Progenitor cell of endocrine pancreas (in vitro differentiated cells): ENCODE measurements around the gene LGSN. TPM values are rescaled to one million over a fixed set of nuclear protein-coding genes. Genes with fewer than 3 reads are reported as not detected.
"Not testable (repeated sequence)": the region's sequence is repeated elsewhere in the genome, so short reads cannot be mapped to it uniquely, and the experiment has no call there.

Experiments used
- DNase-seq: peaks from one replicate; pipeline ENCODE4 v3.0.0; 2021; ENCODE audit warnings: low spot score; ENCODE audit not compliant: unreplicated experiment
- H3K27ac Mint-ChIP-seq: 2 replicates; pipeline ENCODE4 v1.8.0; 2021; ENCODE audit warnings: mild to moderate bottlenecking, moderate library complexity, mixed read lengths
- H3K27me3 Mint-ChIP-seq: 2 replicates; pipeline ENCODE4 v1.8.0; 2021; ENCODE audit warnings: mixed read lengths
- H3K36me3 Mint-ChIP-seq: 2 replicates; pipeline ENCODE4 v1.8.0; 2022; ENCODE audit warnings: mixed read lengths; ENCODE audit not compliant: insufficient read depth
- H3K4me1 Mint-ChIP-seq: 2 replicates; pipeline ENCODE4 v1.8.0; 2021; ENCODE audit warnings: low read depth, mixed read lengths
- H3K4me3 Mint-ChIP-seq: 2 replicates; pipeline ENCODE4 v1.8.0; 2021; ENCODE audit warnings: low read depth, mild to moderate bottlenecking, moderate library complexity, mixed read lengths
- H3K9me3 Mint-ChIP-seq: 2 replicates; pipeline ENCODE4 v1.8.0; 2021; ENCODE audit warnings: low read depth, mixed read lengths
- long read RNA-seq: library from polyadenylated mRNA; unstranded; transcript quantifications from one replicate; pipeline ENCODE4 v2.0.0, GENCODE V29; 2020
- total RNA-seq: library from RNA; stranded (reverse); gene quantifications from 2 replicates; pipeline ENCODE4 v1.2.1, GENCODE V29; 2021
- TF ChIP-seq, protein P1 (sequence below): fragments of 200-600 bp; sonication (generic); IDR thresholded peaks from one replicate; pipeline ENCODE4 v1.5.0; 2021; ENCODE audit warnings: antibody characterized with exemption, mild to moderate bottlenecking; ENCODE audit not compliant: unreplicated experiment

LGSN gene, protein sequence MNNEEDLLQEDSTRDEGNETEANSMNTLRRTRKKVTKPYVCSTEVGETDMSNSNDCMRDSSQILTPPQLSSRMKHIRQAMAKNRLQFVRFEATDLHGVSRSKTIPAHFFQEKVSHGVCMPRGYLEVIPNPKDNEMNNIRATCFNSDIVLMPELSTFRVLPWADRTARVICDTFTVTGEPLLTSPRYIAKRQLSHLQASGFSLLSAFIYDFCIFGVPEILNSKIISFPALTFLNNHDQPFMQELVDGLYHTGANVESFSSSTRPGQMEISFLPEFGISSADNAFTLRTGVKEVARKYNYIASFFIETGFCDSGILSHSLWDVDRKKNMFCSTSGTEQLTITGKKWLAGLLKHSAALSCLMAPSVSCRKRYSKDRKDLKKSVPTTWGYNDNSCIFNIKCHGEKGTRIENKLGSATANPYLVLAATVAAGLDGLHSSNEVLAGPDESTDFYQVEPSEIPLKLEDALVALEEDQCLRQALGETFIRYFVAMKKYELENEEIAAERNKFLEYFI
- total RNA-seq: 0.18 TPM in 1 of 2 replicates, not detected in the other
- long read RNA-seq: 0 reads

DNA sequence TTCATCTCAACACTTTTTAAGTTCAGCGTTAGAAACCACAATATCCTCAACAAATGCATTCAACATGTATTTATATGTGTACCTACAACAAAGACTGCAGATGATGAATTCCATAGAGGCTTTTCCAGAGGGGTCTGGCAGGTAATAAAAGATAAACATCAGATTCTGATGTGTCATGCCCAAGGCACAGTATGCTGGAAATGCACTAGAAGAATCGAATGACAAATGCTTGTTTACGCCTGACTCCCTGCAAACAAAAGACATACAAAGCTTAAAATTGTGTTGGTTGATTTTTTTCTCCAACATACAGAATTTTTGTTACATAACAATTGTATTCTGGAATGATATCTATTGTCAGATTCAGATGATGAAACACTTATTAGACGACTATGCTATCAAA is at the start of gene LGSN:
Gene LGSN (minus strand): TSS at position 45 of the 400 bp plus-strand sequence. CDS start 40 bp downstream, at position 5.
- Mint-ChIP-seq H3K27me3 (no peaks in the 10 kb centered on the region), H3K9me3 (no peaks in the 10 kb centered on the region), H3K27ac (no peak within 1 kb of the TSS), H3K4me3 (no peak within 1 kb of the TSS), H3K4me1 (no peaks in the 10 kb centered on the region), H3K36me3 (no peaks in the 10 kb centered on the region)
- no peak for DNase-seq
- TF ChIP-seq, protein P1, sequence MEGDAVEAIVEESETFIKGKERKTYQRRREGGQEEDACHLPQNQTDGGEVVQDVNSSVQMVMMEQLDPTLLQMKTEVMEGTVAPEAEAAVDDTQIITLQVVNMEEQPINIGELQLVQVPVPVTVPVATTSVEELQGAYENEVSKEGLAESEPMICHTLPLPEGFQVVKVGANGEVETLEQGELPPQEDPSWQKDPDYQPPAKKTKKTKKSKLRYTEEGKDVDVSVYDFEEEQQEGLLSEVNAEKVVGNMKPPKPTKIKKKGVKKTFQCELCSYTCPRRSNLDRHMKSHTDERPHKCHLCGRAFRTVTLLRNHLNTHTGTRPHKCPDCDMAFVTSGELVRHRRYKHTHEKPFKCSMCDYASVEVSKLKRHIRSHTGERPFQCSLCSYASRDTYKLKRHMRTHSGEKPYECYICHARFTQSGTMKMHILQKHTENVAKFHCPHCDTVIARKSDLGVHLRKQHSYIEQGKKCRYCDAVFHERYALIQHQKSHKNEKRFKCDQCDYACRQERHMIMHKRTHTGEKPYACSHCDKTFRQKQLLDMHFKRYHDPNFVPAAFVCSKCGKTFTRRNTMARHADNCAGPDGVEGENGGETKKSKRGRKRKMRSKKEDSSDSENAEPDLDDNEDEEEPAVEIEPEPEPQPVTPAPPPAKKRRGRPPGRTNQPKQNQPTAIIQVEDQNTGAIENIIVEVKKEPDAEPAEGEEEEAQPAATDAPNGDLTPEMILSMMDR: no peak

DNA sequence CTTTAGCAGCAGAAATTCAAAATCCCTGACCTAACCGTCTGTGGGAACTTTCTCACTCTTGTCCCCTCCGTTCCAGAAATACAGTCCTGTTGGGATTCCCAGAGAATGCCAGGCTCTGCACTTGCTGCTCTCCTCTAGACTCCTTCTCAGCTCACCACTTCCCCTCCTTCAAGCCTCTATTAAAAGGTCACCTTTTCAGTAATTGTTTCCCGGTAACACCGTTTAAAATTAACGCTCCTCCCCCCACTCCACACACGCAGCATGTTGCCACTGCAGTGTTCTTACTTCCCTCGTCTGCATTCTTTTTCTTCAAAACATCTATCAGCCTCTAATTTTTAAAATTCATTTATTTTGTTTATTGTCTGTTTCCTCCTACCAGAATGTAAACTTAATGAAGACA is 48.6 kb upstream of the LGSN start:
- peaks cover 22% of the 10 kb centered on the region for H3K9me3 Mint-ChIP-seq
- no peak overlapping the region for H3K4me3 Mint-ChIP-seq
- no peaks in the 10 kb centered on the region for H3K27me3 Mint-ChIP-seq
- no peak for DNase-seq
- no peaks in the 10 kb centered on the region for H3K36me3 Mint-ChIP-seq
- TF ChIP-seq, protein P1: no peak
- no peak overlapping the region for H3K27ac Mint-ChIP-seq
- peaks cover 3% of the 10 kb centered on the region for H3K4me1 Mint-ChIP-seq

DNA sequence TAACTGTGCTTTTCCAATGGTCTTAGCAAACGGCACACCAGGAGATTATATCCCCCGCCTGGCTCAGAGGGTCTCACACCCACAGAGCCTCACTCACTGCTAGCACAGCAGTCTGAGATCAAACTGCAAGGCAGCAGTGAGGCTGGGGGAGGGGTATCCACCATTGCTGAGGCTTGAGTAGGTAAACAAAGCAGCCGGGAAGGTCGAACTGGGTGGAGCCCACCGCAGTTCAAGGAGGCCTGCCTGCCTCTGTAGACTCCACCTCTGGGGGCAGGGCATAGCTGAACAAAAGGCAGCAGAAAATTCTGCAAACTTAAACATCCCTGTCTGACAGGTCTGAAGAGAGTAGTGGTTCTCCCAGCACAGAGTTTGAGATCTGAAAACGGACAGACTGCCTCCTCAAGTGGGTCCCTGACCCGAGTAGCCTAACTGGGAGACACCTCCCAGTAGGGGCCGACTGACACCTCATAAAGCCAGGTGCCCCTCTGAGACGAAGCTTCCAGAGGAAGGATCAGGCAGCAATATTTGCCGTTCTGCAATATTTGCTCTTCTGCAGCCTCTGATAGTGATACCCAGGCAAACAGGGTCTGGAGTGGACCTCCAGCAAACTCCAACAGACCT is 42.8 kb upstream of the LGSN start:
- H3K4me3 Mint-ChIP-seq, H3K36me3 Mint-ChIP-seq: not testable (repeated sequence)

DNA sequence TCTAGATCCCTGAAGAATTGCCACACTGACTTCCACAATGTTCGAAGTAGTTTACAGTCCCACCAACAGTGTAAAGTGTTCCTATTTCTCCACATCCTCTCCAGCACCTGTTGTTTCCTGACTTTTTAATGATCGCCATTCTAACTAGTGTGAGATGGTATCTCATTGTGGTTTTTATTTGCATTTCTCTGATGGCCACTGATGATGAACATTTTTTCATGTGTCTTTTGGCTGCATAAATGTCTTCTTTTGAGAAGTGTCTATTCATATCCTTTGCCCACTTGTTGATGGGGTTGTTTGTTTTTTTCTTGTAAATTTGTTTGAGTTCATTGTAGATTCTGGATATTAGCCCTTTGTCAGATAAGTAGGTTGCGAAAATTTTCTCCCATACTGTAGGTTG is 37.6 kb upstream of the LGSN start:
- not testable (repeated sequence) for H3K4me3 Mint-ChIP-seq, H3K27ac Mint-ChIP-seq, H3K36me3 Mint-ChIP-seq, DNase-seq, H3K27me3 Mint-ChIP-seq
- peaks cover 22% of the 10 kb centered on the region for H3K9me3 Mint-ChIP-seq
- peaks cover 15% of the 10 kb centered on the region for H3K4me1 Mint-ChIP-seq

More for the DNA sequence above, 42.8 kb upstream of the LGSN start:
- H3K27me3 Mint-ChIP-seq, H3K4me1 Mint-ChIP-seq, H3K27ac Mint-ChIP-seq, DNase-seq: not testable (repeated sequence)
- H3K9me3 Mint-ChIP-seq: peaks cover 38% of the 10 kb centered on the region

DNA sequence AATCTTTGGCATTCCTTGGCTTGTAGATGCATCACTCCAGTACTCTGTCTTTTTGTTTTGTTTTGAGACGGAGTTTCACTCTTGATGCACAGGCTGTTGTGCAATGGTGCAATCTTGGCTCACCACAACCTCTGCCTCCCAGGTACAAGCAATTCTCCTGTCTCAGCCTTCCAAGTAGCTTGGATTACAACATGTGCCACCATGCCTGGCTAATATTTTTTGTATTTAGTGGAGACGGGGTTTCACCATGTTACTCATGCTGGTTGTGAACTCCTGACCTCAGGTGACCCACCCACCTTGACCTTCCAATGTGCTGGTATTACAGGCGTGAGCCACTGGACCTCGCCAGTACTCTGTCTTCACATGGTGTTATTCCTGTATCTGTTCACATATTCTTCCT is 35.8 kb upstream of the LGSN start:
- TF ChIP-seq, protein P1: no peak
- H3K4me1 Mint-ChIP-seq: peaks cover 24% of the 10 kb centered on the region
- no peak overlapping the region for H3K27ac Mint-ChIP-seq
- H3K27me3 Mint-ChIP-seq: no peaks in the 10 kb centered on the region
- H3K36me3 Mint-ChIP-seq: peaks cover 4% of the 10 kb centered on the region
- H3K4me3 Mint-ChIP-seq: no peak overlapping the region
- peaks cover 20% of the 10 kb centered on the region for H3K9me3 Mint-ChIP-seq
- DNase-seq: no peak

DNA sequence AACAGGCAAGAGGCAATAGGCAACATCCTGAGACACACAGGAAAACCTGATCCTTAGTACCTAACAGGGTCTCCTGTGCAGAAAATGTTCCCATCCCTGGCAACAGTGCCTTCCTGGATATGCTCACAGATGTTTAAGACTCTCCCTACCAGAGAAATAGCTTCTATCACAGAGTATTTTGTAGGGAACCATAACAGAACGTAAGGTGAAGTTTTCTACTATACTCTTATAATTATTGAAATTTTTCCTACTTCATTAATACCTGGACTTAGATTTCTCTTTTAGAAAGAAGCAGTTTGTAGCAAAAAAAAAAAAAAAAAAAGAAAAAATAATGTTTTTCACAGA is 33.5 kb upstream of the LGSN start:
- H3K4me1 Mint-ChIP-seq: peaks cover 29% of the 10 kb centered on the region
- no peak overlapping the region for H3K27ac Mint-ChIP-seq
- peaks cover 6% of the 10 kb centered on the region for H3K9me3 Mint-ChIP-seq
- no peak for DNase-seq
- TF ChIP-seq, protein P1: no peak
- no peaks in the 10 kb centered on the region for H3K36me3 Mint-ChIP-seq
- no peaks in the 10 kb centered on the region for H3K27me3 Mint-ChIP-seq
- no peak overlapping the region for H3K4me3 Mint-ChIP-seq
